Measurements from ENCODE around the gene PRIM2.
A peak's percentile ranks its signal among the peaks of the same experiment; 100 is the strongest.
"Not testable (repeated sequence)": the region's sequence is repeated elsewhere in the genome, so short reads cannot be mapped to it uniquely, and the experiment has no call there.

PRIM2 gene

GRCh38 chr6:57505251-57505650 is 187.8 kb downstream of the PRIM2 start:
- not testable (repeated sequence) for DNase-seq (ENCODE audit: low read depth)

- DNase-seq (ENCODE audit: low read depth) = not testable (repeated sequence)
Observed at GRCh38 chr6:57510390-57510789, 193.0 kb downstream of the PRIM2 start.

GRCh38 chr6:57515171-57515570 is 197.7 kb downstream of the PRIM2 start:
- DNase-seq (ENCODE audit: low read depth) = not testable (repeated sequence)

- DNase-seq (ENCODE audit: low read depth) = not testable (repeated sequence)
Observed at GRCh38 chr6:57515845-57516244, 198.4 kb downstream of the PRIM2 start.

GRCh38 chr6:57516776-57517175 is 199.3 kb downstream of the PRIM2 start:
- DNase-seq (ENCODE audit: low read depth) = not testable (repeated sequence)

GRCh38 chr6:57519198-57519597 is 201.8 kb downstream of the PRIM2 start:
- DNase-seq (ENCODE audit: low read depth) = not testable (repeated sequence)

GRCh38 chr6:57521085-57521484 is 203.7 kb downstream of the PRIM2 start:
- not testable (repeated sequence) for DNase-seq (ENCODE audit: low read depth)

- DNase-seq (ENCODE audit: low read depth) = not testable (repeated sequence)
Observed at GRCh38 chr6:57523221-57523620, 205.8 kb downstream of the PRIM2 start.

- DNase-seq (ENCODE audit: low read depth) = not testable (repeated sequence)
Observed at GRCh38 chr6:57529755-57530154, 212.3 kb downstream of the PRIM2 start.

- DNase-seq (ENCODE audit: low read depth) = not testable (repeated sequence)
Observed at GRCh38 chr6:57532660-57533059, 215.2 kb downstream of the PRIM2 start.

- peak; percentile 6 for DNase-seq (ENCODE audit: low read depth)
Observed at GRCh38 chr6:57535121-57535520, 217.7 kb downstream of the PRIM2 start.

GRCh38 chr6:57535994-57536393 is 218.6 kb downstream of the PRIM2 start:
- peak; percentile 43 for DNase-seq (ENCODE audit: low read depth)

- DNase-seq (ENCODE audit: low read depth) = not testable (repeated sequence)
Observed at GRCh38 chr6:57537916-57538315, 220.5 kb downstream of the PRIM2 start.

GRCh38 chr6:57551961-57552360 is 234.5 kb downstream of the PRIM2 start:
- not testable (repeated sequence) for DNase-seq (ENCODE audit: low read depth)

- DNase-seq (ENCODE audit: low read depth) = not testable (repeated sequence)
Observed at GRCh38 chr6:57557855-57558254, 240.4 kb downstream of the PRIM2 start.

GRCh38 chr6:57559170-57559569 is 241.7 kb downstream of the PRIM2 start:
- DNase-seq (ENCODE audit: low read depth) = not testable (repeated sequence)

- not testable (repeated sequence) for DNase-seq (ENCODE audit: low read depth)
Observed at GRCh38 chr6:57562233-57562632, 244.8 kb downstream of the PRIM2 start.

- peak; percentile 9 for DNase-seq (ENCODE audit: low read depth)
Observed at GRCh38 chr6:57572119-57572518, 254.7 kb downstream of the PRIM2 start.

GRCh38 chr6:57572844-57573243 is 255.4 kb downstream of the PRIM2 start:
- DNase-seq (ENCODE audit: low read depth) = not testable (repeated sequence)

GRCh38 chr6:57577023-57577422 is 259.6 kb downstream of the PRIM2 start:
- not testable (repeated sequence) for DNase-seq (ENCODE audit: low read depth)

GRCh38 chr6:57579489-57579888 is 262.1 kb downstream of the PRIM2 start:
- not testable (repeated sequence) for DNase-seq (ENCODE audit: low read depth)

GRCh38 chr6:57581586-57581985 is 264.2 kb downstream of the PRIM2 start:
- DNase-seq (ENCODE audit: low read depth) = not testable (repeated sequence)

- not testable (repeated sequence) for DNase-seq (ENCODE audit: low read depth)
Observed at GRCh38 chr6:57601105-57601504, 283.7 kb downstream of the PRIM2 start.

- not testable (repeated sequence) for DNase-seq (ENCODE audit: low read depth)
Observed at GRCh38 chr6:57605303-57605702, 287.9 kb downstream of the PRIM2 start.

Measured in stromal cell of bone marrow (primary cell).